B cell (primary cell): ENCODE results near the gene MDK. TPM values are rescaled to one million over a fixed set of nuclear protein-coding genes. Genes with fewer than 3 reads are reported as not detected.

Source experiments
- ATAC-seq: fragments of 200-7000 bp; cut with Tn5 transposase; one replicate; pipeline ENCODE4 v1.10.0; 2021; ENCODE audit warnings: low read depth, mild to moderate bottlenecking, moderate number of reproducible peaks, moderate library complexity
- CTCF ChIA-PET: fragments of 350-600 bp; sonication (Branson Sonifier 250); formaldehyde crosslinking; loops from one replicate; lab custom pipeline; 2021; ENCODE audit warnings: antibody characterized with exemption, inconsistent platforms; lab: Charles Lee
- POLR2A ChIA-PET: fragments of 350-600 bp; sonication (Branson Sonifier 250); formaldehyde crosslinking; loops from one replicate; lab custom pipeline; 2021; ENCODE audit warnings: antibody characterized with exemption; lab: Charles Lee
- DNase-seq: peaks from one replicate; pipeline ENCODE4 v3.0.0; 2013
- H2AFZ ChIP-seq: 2 replicates; pipeline ENCODE4 v1.6.1; 2012; ENCODE audit warnings: mild to moderate bottlenecking, low read depth, low read length; ENCODE audit not compliant: insufficient read depth, poor library complexity, severe bottlenecking
- H3K27ac ChIP-seq, 2 donors: 1 replicate in 1 of 2; 2 replicates in 1 of 2; pipeline ENCODE4 v1.5.1; 2012 to 2013; ENCODE audit warnings: low read length in 2 of 2, mild to moderate bottlenecking in 2 of 2, moderate library complexity in 1 of 2
- H3K27me3 ChIP-seq, 4 experiments: fragments of 200-600 bp in 1 of 4; sonication (generic) in 1 of 4; replicated peaks in 1 of 4; 1 replicate in 2 of 4; 2 replicates in 2 of 4; pipeline versions ENCODE4 v1.6.1 to v1.7.0; 2013 to 2016; ENCODE audit warnings: low read length in 3 of 4, mild to moderate bottlenecking in 2 of 4, mixed read lengths in 1 of 4, moderate library complexity in 1 of 4; ENCODE audit not compliant: insufficient read depth in 4 of 4, control insufficient read depth in 3 of 4; ENCODE audit errors: control extremely low read depth in 1 of 4
- H3K36me3 ChIP-seq, 2 experiments: replicated peaks in 1 of 2; 1 replicate in 1 of 2; 2 replicates in 1 of 2; pipeline versions ENCODE4 v1.6.1 to v1.7.1; 2013; ENCODE audit warnings: low read length in 1 of 2; ENCODE audit not compliant: insufficient read depth in 2 of 2, control insufficient read depth in 1 of 2; ENCODE audit errors: control extremely low read depth in 1 of 2, extremely low read depth in 1 of 2
- H3K4me1 ChIP-seq, 2 donors: fragments of 200-600 bp in 1 of 2; sonication (generic) in 1 of 2; 1 replicate in 1 of 2; 2 replicates in 1 of 2; pipeline versions ENCODE4 v1.5.1 to v1.6.1; 2013 to 2017; ENCODE audit warnings: low read length in 2 of 2; ENCODE audit not compliant: control insufficient read depth in 2 of 2, insufficient read depth in 2 of 2
- H3K4me2 ChIP-seq: replicated peaks from 2 replicates; pipeline ENCODE3; 2012; ENCODE audit warnings: mild to moderate bottlenecking, low read depth, low read length; ENCODE audit not compliant: poor library complexity, severe bottlenecking
- H3K4me3 ChIP-seq, 5 experiments: fragments of 200-600 bp in 1 of 5; sonication (generic) in 1 of 5; 1 replicate in 3 of 5; 2 replicates in 2 of 5; pipeline versions ENCODE4 v1.5.1 to v1.7.0; 2011 to 2016; ENCODE audit warnings: low read length in 4 of 5, mild to moderate bottlenecking in 4 of 5, low read depth in 2 of 5, control low read depth in 1 of 5, moderate library complexity in 1 of 5; ENCODE audit not compliant: insufficient read depth in 1 of 5; ENCODE audit errors: control extremely low read depth in 1 of 5, extremely low read depth in 1 of 5
- H3K79me2 ChIP-seq: fragments of 200-600 bp; sonication (generic); one replicate; pipeline ENCODE4 v1.6.0; 2016; ENCODE audit warnings: low read length; ENCODE audit not compliant: control insufficient read depth, insufficient read depth
- H3K9ac ChIP-seq: fragments of 200-600 bp; sonication (generic); 2 replicates; pipeline ENCODE4 v1.6.1; 2017; ENCODE audit warnings: mild to moderate bottlenecking, low read length, moderate library complexity
- H3K9me3 ChIP-seq, 3 donors: one replicate each; pipeline versions ENCODE4 v1.6.1 to v1.7.1; 2013; ENCODE audit warnings: low read length in 2 of 3; ENCODE audit not compliant: control insufficient read depth in 2 of 3, insufficient read depth in 1 of 3; ENCODE audit errors: control extremely low read depth in 1 of 3
- H4K20me1 ChIP-seq: 2 replicates; pipeline ENCODE4 v1.6.0; 2012; ENCODE audit warnings: mild to moderate bottlenecking, low read length; ENCODE audit not compliant: insufficient read depth, control insufficient read depth, poor library complexity, severe bottlenecking
- H3K27ac Mint-ChIP-seq: one replicate; pipeline ENCODE4 v1.8.0; 2021; ENCODE audit warnings: mixed read lengths
- H3K27me3 Mint-ChIP-seq: one replicate; pipeline ENCODE4 v1.8.0; 2021; ENCODE audit warnings: mixed read lengths
- H3K4me1 Mint-ChIP-seq: one replicate; pipeline ENCODE4 v1.8.0; 2021; ENCODE audit warnings: mixed read lengths
- H3K4me3 Mint-ChIP-seq: one replicate; pipeline ENCODE4 v1.8.0; 2021; ENCODE audit warnings: mixed read lengths
- H3K9me3 Mint-ChIP-seq: one replicate; pipeline ENCODE4 v1.8.0; 2022; ENCODE audit warnings: mixed read lengths; ENCODE audit not compliant: insufficient read depth
- EZH2 ChIP-seq: IDR thresholded peaks from 2 replicates; pipeline ENCODE4 v1.6.1; 2012; ENCODE audit warnings: borderline replicate concordance, low read depth, mild to moderate bottlenecking, moderate library complexity, low read length; ENCODE audit not compliant: insufficient read depth, poor library complexity, severe bottlenecking
- WGBS: methylation state at CpG from one replicate; pipeline ENCODE4 v1.1.5; 2013; ENCODE audit warnings: missing lambda C conversion rate; ENCODE audit not compliant: insufficient coverage; 5-methylcytosine and 5-hydroxymethylcytosine counted together
- intact Hi-C: fragments of 100-400 bp; cut with micrococcal nuclease; formaldehyde crosslinking; loops from one replicate; pipeline ENCODE4 v1.10.0; 2022
- polyA plus RNA-seq: library from polyadenylated mRNA; depleted of rRNA; stranded (reverse); fragments of >200 nt; gene quantifications from 2 replicates; pipeline ENCODE4 v1.2.3, GENCODE V29; 2012
- total RNA-seq, 2 donors: library from RNA; stranded (reverse); fragments of 120-200 nt in 1 of 2; gene quantifications; 1 replicate in 1 of 2; 2 replicates in 1 of 2; pipeline versions ENCODE4 v1.2.3 to v1.2.4, GENCODE V29; 2013 to 2022
- TF ChIP-seq, protein P1 (sequence below): fragments of 200-600 bp; IDR thresholded peaks from one replicate; pipeline ENCODE4 v1.8.0; 2022; ENCODE audit warnings: antibody characterized with exemption, mild to moderate bottlenecking

Gene MDK
- total and polyA plus RNA-seq, 2 donors (not counting 1 experiment from before 2014, with no cell fraction given), result 1.5 to 2.6 TPM

DNA sequence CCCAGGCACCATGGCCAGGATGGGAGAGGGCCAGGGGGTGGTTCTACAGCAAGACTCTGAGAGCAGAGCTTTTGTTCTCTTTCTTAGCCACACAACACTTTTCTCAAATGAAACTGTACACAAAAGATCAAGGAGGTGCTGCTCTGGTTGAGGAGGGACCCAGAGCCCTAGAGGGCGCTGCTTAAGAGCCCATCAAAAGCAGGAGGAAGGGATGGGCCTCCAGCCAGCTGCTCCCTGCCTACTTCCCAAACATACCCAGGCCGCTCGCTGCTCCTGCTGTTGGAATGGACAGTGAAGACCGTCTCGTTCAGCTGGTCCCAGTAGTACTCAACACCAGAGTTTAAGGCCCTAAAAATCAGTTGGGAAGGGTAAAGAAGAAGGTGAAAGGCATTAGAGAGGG is 28.6 kb downstream of the MDK start:
- POLR2A ChIA-PET, result no interaction called here
- CTCF ChIA-PET, result no interaction called here
- Histone ChIP-seq H3K4me1 (no peaks in the 10 kb centered on the region), H3K79me2 (no peaks in the 10 kb centered on the region), H3K9ac (no peak overlapping the region), H3K27me3 (no peaks in the 10 kb centered on the region), H3K27ac (no peak overlapping the region), H3K4me3 (no peak overlapping the region), H4K20me1 (no peaks in the 10 kb centered on the region), H3K9me3 (no peaks in the 10 kb centered on the region), H3K36me3 (peaks cover 2 to 60% of the 10 kb centered on the region in 2 experiments), H2AFZ (no peak overlapping the region), H3K4me2 (no peak overlapping the region)
- 95% methylated on average over 3 of the region's 5 CpGs for WGBS
- intact Hi-C loops, result no loop called here
- Mint-ChIP-seq H3K27ac (no peak overlapping the region), H3K9me3 (no peaks in the 10 kb centered on the region), H3K4me3 (no peak overlapping the region), H3K27me3 (no peaks in the 10 kb centered on the region), H3K4me1 (no peaks in the 10 kb centered on the region)
- TF ChIP-seq, protein P1, sequence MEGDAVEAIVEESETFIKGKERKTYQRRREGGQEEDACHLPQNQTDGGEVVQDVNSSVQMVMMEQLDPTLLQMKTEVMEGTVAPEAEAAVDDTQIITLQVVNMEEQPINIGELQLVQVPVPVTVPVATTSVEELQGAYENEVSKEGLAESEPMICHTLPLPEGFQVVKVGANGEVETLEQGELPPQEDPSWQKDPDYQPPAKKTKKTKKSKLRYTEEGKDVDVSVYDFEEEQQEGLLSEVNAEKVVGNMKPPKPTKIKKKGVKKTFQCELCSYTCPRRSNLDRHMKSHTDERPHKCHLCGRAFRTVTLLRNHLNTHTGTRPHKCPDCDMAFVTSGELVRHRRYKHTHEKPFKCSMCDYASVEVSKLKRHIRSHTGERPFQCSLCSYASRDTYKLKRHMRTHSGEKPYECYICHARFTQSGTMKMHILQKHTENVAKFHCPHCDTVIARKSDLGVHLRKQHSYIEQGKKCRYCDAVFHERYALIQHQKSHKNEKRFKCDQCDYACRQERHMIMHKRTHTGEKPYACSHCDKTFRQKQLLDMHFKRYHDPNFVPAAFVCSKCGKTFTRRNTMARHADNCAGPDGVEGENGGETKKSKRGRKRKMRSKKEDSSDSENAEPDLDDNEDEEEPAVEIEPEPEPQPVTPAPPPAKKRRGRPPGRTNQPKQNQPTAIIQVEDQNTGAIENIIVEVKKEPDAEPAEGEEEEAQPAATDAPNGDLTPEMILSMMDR, result no peak
- no peak for TF ChIP-seq EZH2
- ATAC-seq (no peak), DNase-seq (no peak)

DNA sequence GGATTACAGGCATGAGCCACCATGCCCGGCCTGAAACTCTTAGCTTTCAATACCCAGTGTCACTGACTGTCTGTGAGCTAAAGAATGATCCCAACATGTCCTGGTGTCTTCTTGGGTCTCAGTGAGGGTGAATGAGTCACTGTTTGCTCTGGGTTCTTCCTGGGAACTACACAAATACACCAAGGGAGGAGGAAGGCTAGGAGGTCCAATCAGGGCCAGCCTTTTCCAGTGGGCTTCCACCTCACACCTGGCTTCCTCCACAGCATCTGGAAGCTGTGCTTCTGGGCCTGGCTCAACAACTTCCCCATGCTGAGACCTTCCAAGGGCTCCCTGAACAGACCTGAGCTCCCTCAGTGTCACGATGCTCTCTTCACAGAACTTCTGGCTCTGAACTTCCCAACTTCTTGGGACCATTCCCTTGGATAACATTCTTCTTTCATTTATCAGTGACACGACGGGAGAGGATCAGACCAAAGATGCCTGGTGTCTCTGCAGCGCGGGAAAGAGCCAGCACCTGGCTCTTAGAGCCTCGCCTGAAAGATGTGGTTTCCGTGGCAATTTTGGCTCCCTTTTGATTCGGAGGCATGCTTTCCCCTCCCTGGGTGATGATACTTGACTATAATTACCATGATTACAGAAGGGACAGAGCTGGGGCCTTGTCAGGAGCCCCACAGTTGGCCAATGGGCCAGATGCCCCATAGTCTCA is 32.4 kb downstream of the MDK start:
- H3K4me2 ChIP-seq, result no peak overlapping the region
- no peak overlapping the region for H3K27ac ChIP-seq
- CTCF ChIA-PET, result no interaction called here
- ATAC-seq (no peak), DNase-seq (no peak)
- H4K20me1 ChIP-seq, result no peaks in the 10 kb centered on the region
- no peak overlapping the region for H2AFZ ChIP-seq
- Mint-ChIP-seq H3K27ac (no peak overlapping the region), H3K4me3 (no peak overlapping the region), H3K27me3 (no peaks in the 10 kb centered on the region), H3K4me1 (no peaks in the 10 kb centered on the region), H3K9me3 (no peaks in the 10 kb centered on the region)
- H3K4me3 ChIP-seq, result no peak overlapping the region
- intact Hi-C loops, result no loop called here
- TF ChIP-seq, protein P1, result no peak
- no peak for TF ChIP-seq EZH2
- POLR2A ChIA-PET, result no interaction called here
- H3K9ac ChIP-seq, result no peak overlapping the region
- 97% methylated on average over 9 of the region's 9 CpGs for WGBS
- no peaks in the 10 kb centered on the region for H3K4me1 ChIP-seq
- H3K79me2 ChIP-seq, result no peaks in the 10 kb centered on the region
- H3K9me3 ChIP-seq, result no peaks in the 10 kb centered on the region
- no peaks in the 10 kb centered on the region for H3K27me3 ChIP-seq
- peaks cover 2 to 64% of the 10 kb centered on the region in 2 experiments for H3K36me3 ChIP-seq
